GM19238 (cell line): ENCODE results near the gene NPTX2.

ENCODE experiments used
- DNase-seq: peaks from one replicate; pipeline ENCODE4 v3.0.0; 2011; ENCODE audit warnings: low spot score; ENCODE audit not compliant: insufficient read length

NPTX2 gene

DNA sequence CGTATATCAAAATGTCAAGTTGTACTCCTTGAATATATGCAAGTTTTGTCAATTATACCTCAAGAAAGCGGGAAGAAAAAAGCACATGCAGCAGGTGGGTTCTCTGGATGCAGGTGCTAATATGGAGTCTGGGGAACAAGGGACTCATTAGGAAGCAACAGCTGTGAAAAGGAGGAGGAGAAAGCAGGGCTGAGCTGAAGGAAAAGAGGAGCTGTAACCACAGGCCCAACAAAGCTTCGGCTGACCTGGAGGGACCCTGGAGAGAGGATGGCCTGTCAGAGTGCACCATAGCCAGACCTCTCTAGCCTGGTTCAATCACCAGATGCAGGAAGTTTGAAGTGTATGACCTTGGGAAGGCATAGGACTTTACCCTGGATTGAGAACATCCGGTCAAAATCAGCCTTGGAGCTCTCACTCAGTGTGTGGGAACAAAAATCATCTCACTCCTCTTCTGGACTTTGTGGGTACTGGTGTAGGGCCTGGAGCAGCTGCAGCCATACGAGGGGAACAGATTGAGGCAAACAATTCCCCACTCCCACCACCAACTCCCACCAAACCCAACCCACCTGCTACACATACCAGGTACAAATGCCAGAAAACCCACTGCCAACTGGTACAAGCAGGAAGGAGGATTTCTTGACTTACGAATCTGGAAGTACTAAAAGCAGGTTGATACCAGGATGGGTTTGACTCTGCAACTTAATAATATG lies 36.7 kb downstream of the NPTX2 start:
- no peak for DNase-seq

DNA sequence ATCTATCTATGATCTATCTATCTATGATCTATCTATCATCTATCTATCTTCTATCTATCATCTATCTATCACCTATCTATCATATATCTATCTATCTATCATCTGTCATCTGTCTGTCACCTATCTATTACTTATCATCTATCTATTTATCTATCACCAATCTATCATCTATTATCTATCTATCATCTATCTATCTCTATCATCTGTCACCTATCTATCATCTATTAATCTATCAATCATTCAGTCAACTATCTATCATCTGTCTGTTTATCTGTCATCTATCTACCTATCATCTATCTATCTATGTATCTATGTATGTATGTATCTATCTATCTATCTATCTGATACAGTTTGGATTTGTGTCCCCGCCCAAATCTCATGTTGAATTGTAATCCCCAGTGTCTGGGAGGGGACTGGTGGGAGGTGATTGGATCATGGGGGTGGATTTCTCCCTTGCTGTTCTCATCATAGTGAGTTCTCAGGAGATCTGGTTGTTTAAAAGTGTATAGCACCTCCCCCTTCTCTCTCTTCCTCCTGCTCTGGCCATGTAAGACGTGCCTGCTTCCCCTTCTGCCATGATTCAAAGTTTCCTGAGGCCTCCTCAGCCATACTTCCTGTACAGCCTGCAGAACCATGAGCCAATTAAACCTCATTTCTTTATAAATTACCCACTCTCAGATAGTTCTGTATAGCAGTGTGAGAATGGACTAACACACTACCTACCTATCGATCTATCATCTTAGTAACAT lies 37.6 kb downstream of the NPTX2 start:
- no peak for DNase-seq

DNA sequence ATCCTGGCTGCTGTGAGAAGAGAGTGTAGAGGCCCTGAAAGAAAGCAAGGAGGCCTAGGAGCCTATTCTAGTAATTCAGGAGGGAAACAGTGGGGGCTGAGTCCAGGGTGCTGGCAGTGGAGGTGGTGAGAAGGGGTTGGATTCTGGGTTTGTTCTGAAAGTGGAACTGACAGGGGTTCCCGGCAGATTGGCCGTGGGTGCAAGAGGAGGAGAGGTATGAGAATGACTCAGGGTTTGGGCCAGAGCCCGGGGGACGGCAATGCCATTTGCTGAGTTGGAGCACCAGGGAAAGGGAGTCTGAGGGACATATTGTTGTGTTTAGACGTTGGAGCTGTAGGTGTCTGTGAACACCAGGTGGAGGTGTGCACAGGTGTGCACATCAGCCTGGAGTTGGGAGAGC lies 38.5 kb downstream of the NPTX2 start:
- no peak for DNase-seq

DNA sequence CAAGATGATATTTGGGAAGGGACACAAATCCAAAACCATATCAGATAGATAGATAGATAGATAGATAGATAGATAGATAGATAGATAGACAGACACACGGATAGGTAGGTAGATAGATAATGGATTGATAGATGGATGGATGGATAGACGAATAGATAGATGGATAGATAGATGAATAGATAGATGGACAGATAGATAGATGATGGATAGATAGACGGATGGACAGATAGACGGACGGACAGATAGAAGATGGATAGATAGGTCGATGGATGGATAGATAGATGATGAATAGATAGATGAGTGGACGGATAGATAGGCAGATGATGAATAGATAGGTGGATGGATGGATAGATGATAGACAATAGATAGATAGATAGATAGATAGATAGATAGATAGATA lies 39.8 kb downstream of the NPTX2 start:
- no peak for DNase-seq

DNA sequence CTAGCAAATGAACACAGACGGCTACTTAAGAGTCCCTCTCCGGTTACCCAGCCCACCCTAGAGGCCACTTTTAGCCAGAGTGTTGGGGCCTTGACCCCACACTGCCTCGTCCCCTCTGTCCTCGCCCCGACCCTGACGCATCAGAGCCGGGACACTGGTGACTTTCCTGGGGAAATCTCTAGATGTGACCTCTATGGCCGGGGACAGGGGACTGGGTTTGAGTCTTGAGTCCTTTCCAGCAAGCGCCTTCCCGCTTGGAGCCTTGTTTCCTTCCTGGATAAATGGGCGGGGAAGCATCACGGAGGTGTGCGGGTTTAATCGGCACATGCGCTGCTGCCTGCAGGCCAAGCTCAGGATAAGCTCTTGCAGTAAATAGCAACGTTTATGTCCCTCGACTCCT lies 40.7 kb downstream of the NPTX2 start:
- no peak for DNase-seq

DNA sequence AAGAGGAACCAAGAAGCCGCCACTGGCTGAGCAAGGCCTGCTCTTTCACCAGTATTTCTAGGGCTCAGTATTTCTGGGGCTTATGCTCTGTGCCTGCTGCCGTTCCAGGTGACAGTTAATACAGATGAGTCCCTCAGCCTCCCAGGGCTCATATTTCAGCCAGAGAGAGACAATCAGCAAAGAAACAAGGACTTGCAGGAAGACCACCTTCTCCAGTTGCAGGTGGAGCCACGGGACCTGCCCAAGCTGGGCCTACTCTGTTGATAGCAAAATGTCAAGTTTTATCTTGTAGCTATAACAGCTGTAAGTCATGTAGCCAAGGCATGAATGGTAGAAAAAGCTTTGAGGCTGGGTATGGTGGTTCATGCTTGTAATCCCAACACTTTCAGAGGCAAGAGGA lies 42.7 kb downstream of the NPTX2 start:
- no peak for DNase-seq

DNA sequence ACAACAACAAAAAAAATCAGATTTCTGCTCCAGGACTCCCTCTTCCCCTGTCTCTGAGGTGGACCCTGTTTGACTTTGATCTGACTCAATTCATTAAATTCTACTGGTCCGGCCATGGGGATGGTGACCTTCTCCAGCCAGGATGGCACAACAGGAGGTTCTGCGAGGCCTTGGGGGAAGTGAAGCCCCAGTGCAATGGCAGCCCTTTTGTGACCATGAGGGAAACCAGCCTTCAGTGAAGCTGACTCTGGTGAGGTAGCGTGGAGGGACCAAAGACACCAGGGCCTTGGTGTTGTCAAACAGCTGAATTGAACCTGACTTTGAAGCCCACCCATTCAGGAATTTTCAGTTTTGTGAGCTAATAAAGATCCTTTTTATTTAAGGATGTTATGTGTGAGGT lies 44.5 kb downstream of the NPTX2 start:
- DNase-seq = no peak

DNA sequence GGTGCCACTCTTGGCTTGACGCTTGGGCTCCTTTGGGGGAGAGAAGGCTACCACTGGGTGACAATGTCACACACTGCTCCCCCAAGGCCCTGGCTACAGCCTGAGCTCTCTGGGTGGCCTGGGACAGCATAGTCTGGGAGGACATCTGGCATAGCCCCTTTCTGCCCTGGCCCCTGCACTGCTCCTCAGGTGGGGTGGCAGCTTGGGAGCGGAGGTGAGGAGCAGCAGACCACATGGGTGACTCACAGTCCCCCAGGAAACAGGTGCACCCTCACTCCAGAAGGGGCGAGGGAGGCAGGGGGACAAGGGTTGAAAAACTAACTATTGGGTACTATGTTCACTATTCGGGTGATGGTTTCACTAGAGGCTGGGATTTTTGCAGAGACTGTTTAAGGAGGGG lies 45.2 kb downstream of the NPTX2 start:
- no peak for DNase-seq

DNA sequence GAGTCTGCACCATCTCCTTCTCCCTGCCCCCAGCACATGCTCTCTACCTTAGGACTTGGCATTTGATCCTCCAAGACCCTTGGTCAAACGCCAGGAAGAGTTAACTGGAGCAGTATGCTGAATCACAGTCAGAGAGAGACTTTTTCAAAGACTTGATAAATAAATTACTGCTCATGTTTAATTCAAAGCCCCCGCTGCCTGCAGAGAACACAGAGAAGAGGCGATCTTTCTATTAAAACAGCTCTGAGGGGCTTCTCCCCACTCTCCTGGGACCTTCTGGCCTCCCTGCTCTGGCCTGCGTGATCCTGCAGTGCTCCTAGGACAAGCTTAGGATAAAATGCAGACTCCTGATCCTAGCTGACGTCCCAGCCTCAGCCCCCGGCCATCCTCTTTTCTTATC lies 47.8 kb downstream of the NPTX2 start:
- DNase-seq = no peak

DNA sequence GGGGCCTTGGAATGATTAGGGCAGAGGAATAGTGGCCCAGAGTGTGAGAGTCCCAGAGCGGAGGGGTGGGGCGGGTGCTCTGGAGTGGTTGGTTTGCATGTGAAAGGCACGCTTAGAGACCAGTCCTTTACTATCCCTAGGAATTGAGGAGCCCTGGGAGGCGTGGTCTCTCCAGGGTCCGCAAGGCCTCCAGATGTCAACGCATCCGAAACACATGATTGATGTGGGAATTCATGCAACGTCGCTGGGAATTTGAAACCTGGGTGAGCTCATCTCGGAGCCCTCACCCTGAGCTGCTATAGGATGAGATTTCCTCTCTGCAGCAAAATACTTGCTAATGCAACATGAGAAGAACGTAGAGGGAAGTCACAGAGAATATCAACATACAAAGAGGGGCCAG lies 51.2 kb downstream of the NPTX2 start:
- no peak for DNase-seq

DNA sequence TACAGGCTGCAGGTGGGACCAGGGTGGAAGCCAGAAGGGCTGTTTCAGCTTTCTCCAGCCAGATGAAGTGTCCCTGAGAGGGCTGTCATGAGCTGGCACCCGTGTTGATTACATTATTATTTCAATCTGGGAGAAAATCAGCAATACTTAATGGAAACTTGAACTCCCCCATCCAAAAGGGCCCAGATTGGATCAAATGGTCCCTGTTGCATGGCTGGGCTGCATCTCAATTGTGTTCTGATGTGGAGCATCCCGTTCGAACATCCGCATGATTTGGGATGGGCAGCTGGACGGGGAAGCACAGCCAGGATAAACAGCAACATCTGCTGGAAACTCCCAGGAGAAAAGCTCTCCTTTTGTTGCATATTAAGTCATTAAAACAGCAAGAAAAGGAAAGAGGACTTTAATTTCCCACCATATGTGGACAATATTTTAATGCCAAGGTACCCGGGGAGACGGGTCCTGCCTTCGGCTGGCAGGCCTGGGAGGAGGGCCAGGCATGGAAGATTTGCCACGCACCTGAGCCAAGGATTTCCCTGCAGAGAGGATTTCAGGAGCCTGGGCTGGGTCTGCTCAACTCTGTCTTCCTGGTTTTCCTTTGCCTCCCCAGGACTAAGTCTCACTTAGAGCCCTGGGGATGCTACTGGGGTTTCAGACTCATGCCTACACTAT lies 52.4 kb downstream of the NPTX2 start:
- DNase-seq = no peak

DNA sequence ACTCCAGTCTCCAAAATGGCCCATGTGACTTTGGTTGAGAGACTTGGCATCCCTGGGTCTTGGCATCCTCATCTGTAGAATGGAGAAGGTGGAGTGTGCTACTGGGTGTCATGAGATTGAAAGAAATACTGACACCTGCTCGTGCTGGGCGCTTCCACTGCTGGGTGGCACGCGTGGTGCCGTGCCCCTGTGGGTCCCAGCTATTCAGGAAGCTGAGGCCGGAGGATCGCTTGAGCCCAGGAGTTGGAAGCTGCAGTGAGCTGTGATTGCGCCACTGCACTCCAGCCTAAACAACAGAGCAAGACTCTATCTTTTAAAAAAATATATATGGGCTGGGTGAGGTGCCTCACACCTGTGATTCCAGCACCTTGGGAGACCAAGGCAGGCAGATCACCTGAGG lies 53.1 kb downstream of the NPTX2 start:
- DNase-seq = no peak

DNA sequence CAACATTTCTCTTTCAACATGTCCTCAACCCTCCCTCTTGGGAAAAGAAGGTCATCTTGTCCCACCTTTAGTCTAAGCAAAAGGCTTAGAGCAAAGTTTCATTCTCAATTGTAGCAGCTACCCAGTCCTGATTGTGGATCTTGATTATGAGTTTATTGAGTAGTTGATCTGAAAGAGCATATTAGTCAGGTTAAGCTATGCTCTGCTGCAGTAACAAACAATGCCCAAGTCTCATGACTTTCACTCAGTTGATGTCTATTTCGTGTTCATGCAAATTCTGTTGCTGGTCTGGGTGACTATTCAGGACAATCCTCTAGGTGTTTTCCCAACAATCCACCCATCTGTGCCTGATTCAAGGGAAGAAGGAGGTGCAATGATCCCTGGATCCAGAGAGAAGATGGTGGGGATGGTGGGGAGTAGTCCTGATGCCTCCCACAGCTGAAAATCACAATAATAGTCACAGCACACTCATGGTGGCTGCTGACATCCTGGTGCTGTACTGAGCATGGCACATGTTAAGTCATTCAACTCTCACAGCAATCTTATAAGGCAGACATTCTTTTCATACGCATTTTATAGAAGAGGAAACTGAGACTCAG lies 54.7 kb downstream of the NPTX2 start:
- no peak for DNase-seq

DNA sequence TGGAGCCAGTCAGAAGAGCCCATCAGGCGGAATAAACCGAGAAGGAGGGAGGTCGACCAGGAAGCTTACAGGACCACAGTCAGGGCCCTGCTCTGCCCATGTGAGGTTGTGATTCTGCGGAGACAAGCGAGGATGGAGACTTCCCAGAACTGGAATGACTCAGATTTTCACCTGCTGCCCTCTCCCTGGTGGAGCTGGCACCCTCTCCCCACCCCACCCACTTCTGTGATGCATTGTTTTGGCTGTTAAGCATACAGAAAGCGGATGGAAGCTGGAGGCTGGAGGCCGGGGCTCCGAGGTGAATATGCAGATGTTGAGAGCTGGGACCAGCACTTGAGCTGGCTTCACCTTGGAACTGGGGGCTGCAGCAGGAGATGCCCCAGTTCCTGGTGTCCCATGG lies 57.4 kb downstream of the NPTX2 start:
- DNase-seq = no peak

DNA sequence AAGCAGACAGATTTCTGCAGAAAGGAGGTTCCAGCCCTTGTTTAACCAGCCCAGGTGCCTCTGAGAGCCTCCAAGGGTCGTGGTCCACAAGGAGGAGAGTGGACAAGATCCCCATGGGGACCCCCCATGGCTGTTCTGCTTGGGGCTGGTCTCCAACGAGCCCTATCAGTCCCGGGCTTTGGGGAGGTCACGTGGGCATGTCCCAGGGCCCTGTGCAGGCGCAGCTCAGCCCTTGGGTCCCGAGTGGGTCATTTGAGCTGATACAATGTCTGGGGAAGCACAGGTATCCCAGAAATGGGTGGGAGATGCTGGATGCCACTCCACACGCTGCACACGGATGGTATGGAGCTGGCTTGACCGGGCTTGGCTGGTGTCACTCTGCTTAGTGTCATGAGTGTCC lies 57.8 kb downstream of the NPTX2 start:
- no peak for DNase-seq

DNA sequence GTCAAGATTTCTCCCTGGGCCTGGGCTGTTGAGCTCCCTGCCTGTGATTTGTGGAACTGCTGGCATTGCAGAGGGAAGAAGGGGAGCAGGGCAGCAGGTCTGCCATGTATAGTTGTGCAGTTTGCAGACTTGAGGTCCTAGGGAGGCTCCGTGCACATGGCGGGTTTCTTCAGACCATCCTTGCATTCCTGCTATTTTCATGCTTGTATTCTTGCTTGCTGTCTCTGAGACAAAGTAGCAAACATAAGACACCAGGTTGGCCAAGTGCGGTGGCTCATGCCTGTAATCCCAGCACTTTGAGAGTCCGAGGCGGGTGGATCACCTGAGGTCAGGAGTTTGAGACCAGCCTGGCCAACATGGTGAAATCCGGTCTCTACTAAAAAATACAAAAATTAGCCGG lies 61.1 kb downstream of the NPTX2 start:
- DNase-seq = no peak
